Heart right ventricle (tissue), 16 donors: ENCODE measurements around the gene FGF1. TPM values are rescaled to one million over a fixed set of nuclear protein-coding genes. Genes with fewer than 3 reads are reported as not detected.

ENCODE experiments used
- ATAC-seq, 8 donors: fragments of 200-7000 bp; cut with Tn5 transposase; one replicate each; pipeline ENCODE4 v1.9.1; 2020; ENCODE audit warnings: mild to moderate bottlenecking in 8 of 8, moderate library complexity in 8 of 8, moderate number of reproducible peaks in 1 of 8
- DNase-seq, 2 donors: peaks; one replicate each; pipeline ENCODE4 v3.0.0-alpha.2; 2020
- H3K27ac ChIP-seq, 10 donors: fragments of 200-600 bp; sonication (generic) in 2 of 10; one replicate each; pipeline versions ENCODE4 v1.5.0 to v1.8.0; 2020 to 2022; ENCODE audit warnings: mild to moderate bottlenecking in 3 of 10
- H3K27me3 ChIP-seq, 7 donors: fragments of 200-600 bp; one replicate each; pipeline ENCODE4 v1.8.0; 2021 to 2022; ENCODE audit warnings: mild to moderate bottlenecking in 2 of 7
- H3K36me3 ChIP-seq, 9 donors: fragments of 200-600 bp; sonication (generic) in 1 of 9; one replicate each; pipeline versions ENCODE4 v1.5.0 to v1.8.0; 2020 to 2022; ENCODE audit warnings: mild to moderate bottlenecking in 2 of 9
- H3K4me1 ChIP-seq, 9 donors: fragments of 200-600 bp; sonication (generic) in 1 of 9; one replicate each; pipeline versions ENCODE4 v1.5.0 to v1.8.0; 2020 to 2022; ENCODE audit warnings: mild to moderate bottlenecking in 4 of 9
- H3K4me3 ChIP-seq, 10 donors: fragments of 200-600 bp; sonication (generic) in 2 of 10; one replicate each; pipeline versions ENCODE4 v1.5.0 to v1.8.0; 2020 to 2022; ENCODE audit warnings: mild to moderate bottlenecking in 7 of 10, moderate library complexity in 2 of 10
- H3K9me3 ChIP-seq, 11 donors: fragments of 200-600 bp in 10 of 11; sonication (generic) in 2 of 11; one replicate each; pipeline versions ENCODE4 v1.5.0 to v1.8.0; 2013 to 2022; ENCODE audit warnings: mild to moderate bottlenecking in 2 of 11, control low read depth in 1 of 11, moderate library complexity in 1 of 11
- WGBS, 2 donors: extraction: QIAGEN DNeasy Blood & Tissue Kit; methylation state at CpG; one replicate each; pipeline ENCODE4 v1.1.7; 2013; ENCODE audit warnings: inconsistent platforms in 1 of 2; 5-methylcytosine and 5-hydroxymethylcytosine counted together
- intact Hi-C, 10 donors: fragments of 100-400 bp; cut with DNase I; formaldehyde crosslinking; loops; one replicate each; pipeline versions ENCODE4 v1.11.1 to v1.14.2; 2022
- polyA plus RNA-seq, 2 donors: library from polyadenylated mRNA; stranded (reverse); fragments of 200-250 nt; gene quantifications; one replicate each; pipeline ENCODE4 v1.2.3, GENCODE V29; 2013
- total RNA-seq, 10 donors: library from RNA; stranded (reverse); fragmentation: NEBNext Ultra II Directional in 3 of 10; extraction: Animal tissue kit (Norgen Biotek cat#: 25700) in 3 of 10; gene quantifications; one replicate each; pipeline versions ENCODE4 v1.2.1 to v1.2.4, GENCODE V29; 2021 to 2023
- TF ChIP-seq, protein P1 (sequence below), 9 donors: fragments of 200-600 bp; sonication (generic) in 2 of 9; IDR thresholded peaks; one replicate each; pipeline versions ENCODE4 v1.5.0 to v1.8.0; 2021 to 2022; ENCODE audit warnings: antibody characterized with exemption in 9 of 9, mild to moderate bottlenecking in 5 of 9, moderate library complexity in 1 of 9
- donor health status: Arrhythmogenic right ventricular cardiomyopathy.
- donor health status: ischemic (EF 13 %, LVEDD 7.1; RV severe dilation, severe dysfunction).
- donor health status: healthy with polysubstance abuse.
- donor health status: DM: no; HTN: yes; CAD: no.
- donor health status: DM: no; HTN: no; CAD: no.
- donor health status: ischemic (EF 25% LVEDD 6.9; RV normal size, moderate dysfunction).
- donor health status: ischemic (EF 25% LVEDD 5.7; RV mildly dilated, moderate dysfunction).
- donor health status: healthy.
- donor health status: DM: yes; HTN: yes; CAD: no.
- donor health status: Ischemic cardiomyopathy.
- donor health status: ischemic (EF 35%, LVEDD 5.7; RV mildly dilated, moderate dysfunction).
- donor health status: nonischemic (EF 11% LVEDD 7.7; RV severe dilation, severe dysfunction).
- donor health status: DM: yes; HTN: yes; CAD: no.
- donor health status: PGD.
- donor health status: ischemic (EF 29% LVEDD 5.4; RV normal size, mild dysfunction).
- donor health status: nonischemic (EF 23%, LVEDD 6.1; RV moderate dilation, normal function).

Gene FGF1
- total and polyA plus RNA-seq, 12 donors: 5.1 to 110 (median 53.7) TPM

DNA sequence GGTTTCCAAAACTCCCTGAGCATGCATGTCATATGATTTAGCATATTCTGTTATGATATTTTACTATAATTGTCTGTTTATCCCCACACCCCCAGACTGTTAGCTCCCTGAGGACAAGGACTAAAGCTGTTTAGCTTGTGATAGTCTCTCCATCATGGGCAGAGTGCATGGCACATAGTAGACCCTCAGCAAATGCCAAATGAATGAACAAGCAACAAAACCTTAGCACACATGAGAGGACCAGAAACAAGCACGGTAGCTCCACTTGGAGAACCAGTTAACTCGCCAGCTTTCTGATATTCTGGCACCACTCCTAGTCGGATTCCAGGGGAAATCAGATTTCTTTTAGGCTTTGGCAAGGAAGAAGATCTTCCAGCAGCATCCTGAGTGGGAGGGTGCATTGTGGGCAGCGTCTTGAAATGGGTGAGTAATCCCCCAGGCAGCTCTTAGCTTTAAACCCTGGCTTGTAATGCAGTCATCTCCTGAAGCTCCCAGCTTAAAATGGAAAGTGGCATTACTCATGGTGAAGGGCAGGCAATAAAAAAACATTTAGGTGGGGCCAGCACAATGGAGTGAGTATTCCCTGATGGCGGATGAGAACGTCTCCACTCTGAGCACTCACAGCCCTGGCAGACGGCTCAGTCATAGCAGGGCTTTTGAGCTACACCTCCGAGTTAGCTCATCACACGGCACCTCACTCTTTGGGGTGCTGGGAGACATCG, 41.1 kb downstream of the FGF1 start:
- no peaks in the 10 kb centered on the region for H3K9me3 ChIP-seq
- H3K27ac ChIP-seq: peak overlapping the region in 7 of 10 donors; percentile 5 to 69 (median 49)
- 33 to 43% methylated on average over 10 of the region's 10 CpGs for WGBS, 2 donors
- intact Hi-C loops: loop anchor here in 1 of 10 donors (5.0 kb wide), 1 partner anchor 32 kb away; no protein-coding TSS in a partner anchor
- H3K4me1 ChIP-seq: peaks cover 11 to 55% (median 19%) of the 10 kb centered on the region in 9 donors
- no peaks in the 10 kb centered on the region for H3K36me3 ChIP-seq
- DNase-seq: peak in 1 of 2 donors; percentile 27
- TF ChIP-seq, protein P1, sequence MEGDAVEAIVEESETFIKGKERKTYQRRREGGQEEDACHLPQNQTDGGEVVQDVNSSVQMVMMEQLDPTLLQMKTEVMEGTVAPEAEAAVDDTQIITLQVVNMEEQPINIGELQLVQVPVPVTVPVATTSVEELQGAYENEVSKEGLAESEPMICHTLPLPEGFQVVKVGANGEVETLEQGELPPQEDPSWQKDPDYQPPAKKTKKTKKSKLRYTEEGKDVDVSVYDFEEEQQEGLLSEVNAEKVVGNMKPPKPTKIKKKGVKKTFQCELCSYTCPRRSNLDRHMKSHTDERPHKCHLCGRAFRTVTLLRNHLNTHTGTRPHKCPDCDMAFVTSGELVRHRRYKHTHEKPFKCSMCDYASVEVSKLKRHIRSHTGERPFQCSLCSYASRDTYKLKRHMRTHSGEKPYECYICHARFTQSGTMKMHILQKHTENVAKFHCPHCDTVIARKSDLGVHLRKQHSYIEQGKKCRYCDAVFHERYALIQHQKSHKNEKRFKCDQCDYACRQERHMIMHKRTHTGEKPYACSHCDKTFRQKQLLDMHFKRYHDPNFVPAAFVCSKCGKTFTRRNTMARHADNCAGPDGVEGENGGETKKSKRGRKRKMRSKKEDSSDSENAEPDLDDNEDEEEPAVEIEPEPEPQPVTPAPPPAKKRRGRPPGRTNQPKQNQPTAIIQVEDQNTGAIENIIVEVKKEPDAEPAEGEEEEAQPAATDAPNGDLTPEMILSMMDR (IDR thresholded peaks at IDR 0.05): no peak
- no peak overlapping the region for H3K4me3 ChIP-seq
- no peaks in the 10 kb centered on the region for H3K27me3 ChIP-seq
- ATAC-seq: peak; percentile 61 to 94 (median 74)

- Histone ChIP-seq H3K4me3 (no peak overlapping the region), H3K9me3 (no peaks in the 10 kb centered on the region), H3K27me3 (no peaks in the 10 kb centered on the region), H3K27ac (peak overlapping the region in 4 of 10 donors; percentile 5 to 49 (median 40)), H3K4me1 (peaks cover 11 to 56% (median 19%) of the 10 kb centered on the region in 9 donors), H3K36me3 (no peaks in the 10 kb centered on the region)
- TF ChIP-seq, protein P1 (IDR thresholded peaks at IDR 0.05): no peak
- WGBS, 2 donors: 88 to 90% methylated on average over 5 of the region's 5 CpGs
- DNase-seq: no peak
- ATAC-seq: peak in 2 of 8 donors; percentile 21 to 27
- intact Hi-C loops: no loop called here
These were observed 41.8 kb downstream of the FGF1 start for GRCh38 chr5:142644127-142644526.

DNA sequence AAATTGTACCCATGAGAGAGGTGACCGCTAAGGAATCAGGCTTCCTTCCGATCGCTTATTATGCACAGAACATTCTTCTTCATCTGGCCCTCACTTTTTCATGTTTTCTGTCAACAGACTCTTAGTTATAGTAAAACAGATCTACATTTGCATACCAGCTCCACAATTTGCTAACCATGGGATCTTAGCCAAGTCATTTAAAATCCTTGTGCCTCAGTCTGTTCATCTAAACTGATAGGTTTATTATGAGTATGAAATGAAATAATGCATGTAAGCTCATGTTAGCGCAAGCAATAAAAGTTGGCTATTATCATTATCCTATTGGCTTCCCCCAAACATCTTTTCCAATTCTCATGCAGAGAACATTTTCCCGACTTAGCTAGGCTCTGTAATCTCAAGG, 42.3 kb downstream of the FGF1 start:
- intact Hi-C loops: no loop called here
- ATAC-seq: no peak
- 75 to 77% methylated on average over 5 of the region's 5 CpGs for WGBS, 2 donors

DNA sequence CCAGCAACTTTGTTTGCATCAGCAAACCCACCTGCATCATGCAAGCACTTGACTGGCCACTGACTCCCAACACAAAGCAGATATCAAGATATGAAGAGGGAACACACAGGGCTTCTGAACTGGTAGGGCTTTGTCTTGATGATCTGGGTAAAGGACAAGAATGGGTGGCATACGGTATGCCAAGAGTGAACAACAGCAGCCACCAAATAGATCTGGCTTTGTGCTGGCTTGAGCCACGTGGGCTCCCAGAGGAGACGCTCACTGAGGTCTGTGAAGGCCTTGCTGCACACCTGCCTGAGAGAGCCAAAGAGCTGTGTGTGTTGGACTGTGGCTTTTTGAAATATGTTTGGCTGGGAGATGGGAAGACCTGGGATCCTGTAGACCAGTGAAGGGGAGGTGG, 43.5 kb downstream of the FGF1 start:
- H3K4me3 ChIP-seq: no peak overlapping the region
- TF ChIP-seq, protein P1 (IDR thresholded peaks at IDR 0.05): no peak
- WGBS, 2 donors: 79 to 87% methylated on average over 3 of the region's 3 CpGs
- ATAC-seq (no peak), DNase-seq (no peak)
- H3K36me3 ChIP-seq: no peaks in the 10 kb centered on the region
- intact Hi-C loops: no loop called here
- peak overlapping the region in 1 of 10 donors; percentile 15 for H3K27ac ChIP-seq
- H3K9me3 ChIP-seq: no peaks in the 10 kb centered on the region
- peaks cover 11 to 64% (median 23%) of the 10 kb centered on the region in 9 donors for H3K4me1 ChIP-seq
- no peaks in the 10 kb centered on the region for H3K27me3 ChIP-seq

More for the DNA sequence above, 42.3 kb downstream of the FGF1 start:
- H3K27me3 ChIP-seq: no peaks in the 10 kb centered on the region
- DNase-seq: no peak
- H3K4me1 ChIP-seq: peaks cover 11 to 60% (median 19%) of the 10 kb centered on the region in 9 donors
- no peaks in the 10 kb centered on the region for H3K9me3 ChIP-seq
- peak overlapping the region in 3 of 10 donors; percentile 32 to 49 (median 49) for H3K27ac ChIP-seq
- no peak overlapping the region for H3K4me3 ChIP-seq
- TF ChIP-seq, protein P1 (IDR thresholded peaks at IDR 0.05): no peak
- no peaks in the 10 kb centered on the region for H3K36me3 ChIP-seq
